ENCODE measurements around the gene ITGB5.
"Not testable (repeated sequence)": the region's sequence is repeated elsewhere in the genome, so short reads cannot be mapped to it uniquely, and the experiment has no call there.

ITGB5 gene

GRCh38 chr3:124769462-124769861 lies 117.7 kb downstream of the ITGB5 start:
- no peak for DNase-seq (ENCODE audit: low spot score)

DNA sequence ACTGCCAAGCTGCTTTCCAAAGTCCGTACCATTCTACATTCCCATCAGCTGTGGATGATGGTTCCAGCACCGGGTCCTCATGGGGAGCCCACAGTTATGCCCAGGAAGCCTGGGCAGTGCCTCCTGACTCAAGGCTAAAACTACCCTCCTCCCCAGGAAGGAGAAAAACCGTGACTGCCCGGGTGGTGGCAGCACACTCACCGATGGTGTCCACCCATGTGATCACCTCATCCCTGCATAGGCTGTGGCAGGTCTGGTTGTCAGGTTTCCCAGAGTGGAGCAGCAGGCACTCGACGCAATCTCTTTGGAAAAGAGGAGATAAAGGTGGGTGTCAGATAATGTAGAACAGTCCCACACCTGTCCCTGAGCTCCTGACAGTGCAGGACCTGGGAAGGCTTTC lies 118.4 kb downstream of the ITGB5 start:
- peak; percentile 60 for DNase-seq (ENCODE audit: low spot score)

DNA sequence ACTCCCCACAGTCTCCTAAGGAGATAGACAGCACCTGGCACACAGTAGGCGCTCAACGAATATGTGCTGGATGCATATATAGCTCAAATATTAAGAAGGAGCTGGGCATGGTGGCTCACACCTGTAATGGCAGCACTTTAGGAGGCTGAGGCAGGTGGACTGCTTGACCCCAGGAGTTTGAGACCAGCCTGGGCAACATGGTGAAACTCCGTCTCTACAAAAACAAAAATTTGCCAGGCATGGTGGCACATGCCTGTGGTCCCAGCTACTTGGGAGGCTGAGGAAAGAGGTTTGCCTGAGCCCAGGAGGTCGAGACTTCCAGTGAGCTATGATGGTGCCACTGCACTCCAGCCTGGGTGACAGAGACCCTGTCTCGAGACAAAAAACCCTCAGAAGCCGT lies 119.5 kb downstream of the ITGB5 start:
- DNase-seq (ENCODE audit: low spot score) = no peak

- no peak for DNase-seq (ENCODE audit: low spot score)
Measured at GRCh38 chr3:124767264-124767663, 119.9 kb downstream of the ITGB5 start.

GRCh38 chr3:124766113-124767095 lies 120.8 kb downstream of the ITGB5 start:
- DNase-seq (ENCODE audit: low spot score) = no peak

DNA sequence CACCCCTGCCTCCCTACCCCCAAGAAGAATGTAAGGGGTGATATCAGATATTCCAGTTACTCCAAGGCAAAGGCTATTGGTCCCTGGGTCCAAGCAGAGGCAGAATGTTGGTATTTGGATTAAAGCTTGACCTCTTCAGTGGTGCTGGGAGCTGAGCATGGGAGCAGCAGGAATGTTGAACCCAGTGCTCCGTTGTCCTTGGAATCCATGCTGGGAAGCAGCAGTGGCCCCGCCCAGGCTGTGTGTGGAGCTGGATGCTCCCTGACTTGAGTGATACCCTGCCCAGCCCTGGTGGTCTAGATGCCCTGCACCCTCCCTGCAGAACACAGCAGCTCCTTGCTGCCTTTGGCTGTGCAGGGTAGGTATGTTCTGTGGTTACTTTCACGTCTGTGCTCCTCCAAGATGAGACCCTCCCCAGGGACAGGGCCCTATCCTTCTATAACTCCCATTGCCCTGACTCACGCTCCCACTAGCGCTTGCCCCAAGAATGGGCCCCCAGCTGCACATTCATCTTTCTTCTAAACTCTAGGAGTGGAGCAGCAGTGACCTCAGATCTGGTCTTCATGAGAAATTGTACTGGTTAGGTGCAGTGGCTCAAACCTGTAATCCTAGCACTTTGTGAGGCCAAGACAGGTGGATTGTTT lies 121.8 kb downstream of the ITGB5 start:
- no peak for DNase-seq (ENCODE audit: low spot score)

- no peak for DNase-seq (ENCODE audit: low spot score)
Measured at GRCh38 chr3:124764746-124765145, 122.4 kb downstream of the ITGB5 start.

- no peak for DNase-seq (ENCODE audit: low spot score)
Measured at GRCh38 chr3:124763644-124764358, 123.4 kb downstream of the ITGB5 start.

DNA sequence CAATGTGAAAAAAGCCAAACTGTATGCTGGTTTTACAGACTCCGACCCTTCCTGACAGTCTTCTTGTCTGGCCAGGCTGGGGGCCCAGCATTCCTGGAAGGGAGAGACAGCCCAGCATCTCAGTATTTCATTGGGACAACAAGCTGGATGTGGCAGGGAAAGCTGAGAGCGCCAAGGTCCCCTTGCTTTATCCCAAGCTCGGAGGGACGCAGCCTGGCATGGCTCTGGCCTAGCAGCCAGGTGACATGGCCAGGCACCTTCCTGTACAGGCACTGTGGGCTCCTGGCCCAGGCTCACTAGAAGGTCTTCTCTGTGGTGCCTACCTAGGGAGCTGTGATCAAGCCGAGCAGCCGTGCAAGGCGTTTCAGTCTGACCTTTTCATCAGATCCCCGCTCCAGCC lies 124.0 kb downstream of the ITGB5 start:
- no peak for DNase-seq (ENCODE audit: low spot score)

DNA sequence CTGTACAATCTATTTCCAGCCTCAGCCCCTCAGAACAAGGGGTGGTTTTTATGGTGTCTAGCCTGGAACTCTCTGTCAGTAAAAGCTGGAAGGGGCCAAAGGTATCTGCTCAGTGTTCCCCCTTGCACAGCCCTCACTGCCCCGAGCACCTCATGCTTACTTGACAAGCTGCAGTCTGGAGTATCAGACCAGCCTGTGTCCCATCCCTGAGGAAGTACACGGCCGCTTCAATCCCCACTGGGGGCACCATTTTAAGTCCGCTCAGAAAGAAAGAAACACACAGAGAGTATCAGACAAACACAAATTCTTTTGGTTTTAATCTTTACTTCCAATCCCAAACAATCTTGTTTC lies 124.5 kb downstream of the ITGB5 start:
- no peak for DNase-seq (ENCODE audit: low spot score)

GRCh38 chr3:124761935-124762660 lies 125.1 kb downstream of the ITGB5 start:
- no peak for DNase-seq (ENCODE audit: low spot score)

DNA sequence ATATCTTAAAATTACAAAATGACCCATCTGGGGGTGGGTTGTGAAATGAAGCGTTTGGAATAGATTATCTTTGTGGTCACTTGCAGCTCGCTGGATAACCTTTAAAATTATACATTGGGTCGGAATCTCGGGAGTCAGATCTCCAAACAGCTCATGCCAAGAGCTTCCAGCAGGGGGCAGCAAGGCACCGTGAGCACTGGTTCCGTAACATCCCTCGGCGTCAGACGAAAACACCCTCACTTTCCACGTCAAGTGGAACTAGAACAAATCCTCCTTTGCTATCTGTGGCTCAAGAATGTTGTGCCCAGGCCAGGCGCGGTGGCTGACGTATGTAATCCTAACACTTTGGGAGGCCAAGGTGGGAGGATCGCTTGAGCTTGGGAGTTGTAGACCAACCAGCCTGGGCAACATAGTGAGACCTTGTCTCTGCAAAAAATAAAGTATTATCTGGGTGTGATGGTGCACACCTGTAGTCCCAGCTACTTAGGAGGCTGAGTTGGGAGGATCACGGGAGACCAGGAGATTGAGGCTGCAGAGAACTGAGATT lies 125.8 kb downstream of the ITGB5 start:
- DNase-seq (ENCODE audit: low spot score) = peak; percentile 79

DNA sequence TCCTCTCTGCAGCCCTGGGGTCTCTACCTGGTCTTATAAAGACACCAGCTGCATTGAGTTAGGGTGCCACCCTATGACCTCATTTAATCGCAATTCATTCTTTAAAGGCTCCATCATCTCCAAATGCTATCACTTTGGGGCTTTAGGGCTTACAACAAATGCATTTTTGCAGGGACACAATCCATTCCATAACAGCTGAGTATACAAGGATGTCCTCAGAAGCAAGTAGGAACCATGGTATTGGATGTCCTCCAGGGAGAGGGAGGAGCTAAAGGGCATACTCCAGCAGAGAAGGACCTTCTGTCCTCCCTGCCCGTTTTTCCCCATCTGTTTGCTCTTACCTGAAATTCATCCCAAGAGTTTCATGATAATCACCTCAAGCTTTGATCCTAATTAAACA lies 126.6 kb downstream of the ITGB5 start:
- DNase-seq (ENCODE audit: low spot score) = peak; percentile 54

- DNase-seq (ENCODE audit: low spot score) = no peak
Measured at GRCh38 chr3:124759666-124760401, 127.3 kb downstream of the ITGB5 start.

GRCh38 chr3:124758851-124759635 lies 128.1 kb downstream of the ITGB5 start:
- no peak for DNase-seq (ENCODE audit: low spot score)

- DNase-seq (ENCODE audit: low spot score) = not testable (repeated sequence)
Measured at GRCh38 chr3:124757926-124758325, 129.2 kb downstream of the ITGB5 start.

GRCh38 chr3:124752051-124752450 lies 135.1 kb downstream of the ITGB5 start:
- no peak for DNase-seq (ENCODE audit: low spot score)

DNA sequence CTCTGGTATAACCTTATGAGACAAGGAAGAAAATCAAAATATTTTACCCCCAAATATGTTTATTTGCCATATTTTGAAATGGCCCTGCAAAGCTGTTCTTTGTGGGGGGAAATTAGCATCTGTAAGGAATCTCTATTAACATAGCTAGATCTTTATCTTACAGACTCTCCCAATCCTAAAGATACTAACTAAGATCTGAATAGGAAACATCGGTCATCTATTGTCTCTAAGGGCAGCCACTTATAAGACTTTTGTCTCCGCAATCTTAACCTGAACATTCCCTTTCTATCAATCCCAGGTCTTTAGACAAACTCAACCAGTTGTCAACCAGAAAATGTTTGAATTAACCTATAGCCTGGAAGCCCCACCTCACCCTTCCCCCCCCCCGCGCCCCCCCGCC lies 135.7 kb downstream of the ITGB5 start:
- no peak for DNase-seq (ENCODE audit: low spot score)

- not testable (repeated sequence) for DNase-seq (ENCODE audit: low spot score)
Measured at GRCh38 chr3:124749877-124750276, 137.3 kb downstream of the ITGB5 start.

DNA sequence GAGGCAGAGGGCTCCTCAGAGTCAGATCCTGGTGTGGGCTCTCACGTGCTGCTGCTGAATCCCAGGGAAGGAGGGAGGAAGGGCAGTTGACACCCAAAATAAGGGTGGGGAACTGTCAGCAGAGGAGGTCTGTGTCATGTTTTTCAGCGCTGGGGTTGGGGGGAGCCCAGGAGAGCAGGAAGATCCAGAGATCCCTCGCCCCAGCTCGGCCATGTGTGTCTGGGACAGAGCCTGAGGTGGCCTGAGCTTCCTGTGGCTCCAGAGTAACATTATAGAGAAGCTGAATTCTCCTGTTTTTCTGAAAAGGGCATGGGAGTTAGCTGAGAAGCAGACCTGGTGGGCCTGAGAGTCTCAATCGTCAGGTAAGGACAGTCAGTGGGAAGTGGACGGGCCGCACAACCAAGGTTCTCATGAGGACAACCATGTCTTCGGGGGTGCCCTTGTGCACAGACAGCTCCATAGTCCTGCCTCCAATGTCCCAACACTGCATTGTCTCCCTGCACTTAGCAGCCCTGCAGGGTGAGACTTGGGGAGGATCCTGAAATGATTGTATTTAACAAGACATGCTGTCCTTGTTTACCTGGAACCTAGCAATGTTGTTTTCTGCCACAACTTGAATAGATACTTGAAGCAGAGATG lies 138.5 kb downstream of the ITGB5 start:
- DNase-seq (ENCODE audit: low spot score) = no peak

Data from HuH-7 (cell line).